Keratinocyte (primary cell): ENCODE measurements around the gene SLC1A2. TPM values are rescaled to one million over a fixed set of nuclear protein-coding genes. Genes with fewer than 3 reads are reported as not detected.
"Not testable (repeated sequence)": the region's sequence is repeated elsewhere in the genome, so short reads cannot be mapped to it uniquely, and the experiment has no call there.

Experiments used
- DNase-seq: peaks from one replicate; pipeline ENCODE4 v3.0.0-alpha.2; 2011; ENCODE audit warnings: low read depth, missing footprints, low spot score
- FAIRE-seq: peaks from 2 replicates; lab custom pipeline; 2011; peaks lifted over from hg19 to GRCh38; lab: Jason Lieb, UNC
- H2AFZ ChIP-seq: 2 replicates; pipeline ENCODE4 v1.6.0; 2012; ENCODE audit warnings: low read length, control low read depth, inconsistent platforms; ENCODE audit not compliant: control insufficient read depth
- H3K27ac ChIP-seq: 2 replicates; pipeline ENCODE4 v1.5.1; 2011; ENCODE audit warnings: low read length; ENCODE audit not compliant: control insufficient read depth, insufficient read depth
- H3K27me3 ChIP-seq: 3 replicates; pipeline ENCODE4 v1.6.0; 2011; ENCODE audit warnings: low read length; ENCODE audit not compliant: control insufficient read depth, insufficient read depth; ENCODE audit errors: extremely low read depth
- H3K36me3 ChIP-seq, 2 experiments: 2 replicates in 1 of 2; 3 replicates in 1 of 2; pipeline ENCODE4 v1.5.1; 2011; ENCODE audit warnings: low read length in 2 of 2, mild to moderate bottlenecking in 1 of 2; ENCODE audit not compliant: control insufficient read depth in 2 of 2, insufficient read depth in 2 of 2; ENCODE audit errors: extremely low read depth in 1 of 2
- H3K4me1 ChIP-seq: 3 replicates; pipeline ENCODE4 v1.5.1; 2011; ENCODE audit warnings: low read length; ENCODE audit not compliant: control insufficient read depth, insufficient read depth; ENCODE audit errors: extremely low read depth
- H3K4me2 ChIP-seq: 3 replicates; pipeline ENCODE4 v1.6.0; 2011; ENCODE audit warnings: low read depth, low read length; ENCODE audit not compliant: control insufficient read depth, insufficient read depth; ENCODE audit errors: extremely low read depth
- H3K4me3 ChIP-seq, 3 experiments: fragments of 200-600 bp in 1 of 3; sonication (generic) in 1 of 3; 2 replicates in 2 of 3; 3 replicates in 1 of 3; pipeline ENCODE4 v1.5.1; 2011 to 2016; ENCODE audit warnings: low read length in 3 of 3, mild to moderate bottlenecking in 3 of 3, control low read depth in 2 of 3, inconsistent platforms in 1 of 3, low read depth in 1 of 3, mixed read lengths in 1 of 3, mixed run types in 1 of 3, moderate library complexity in 1 of 3; ENCODE audit not compliant: control insufficient read depth in 2 of 3, insufficient read depth in 2 of 3; ENCODE audit errors: extremely low read depth in 1 of 3
- H3K79me2 ChIP-seq: 2 replicates; pipeline ENCODE4 v1.6.0; 2012; ENCODE audit warnings: low read length; ENCODE audit not compliant: control insufficient read depth, insufficient read depth
- H3K9ac ChIP-seq: 3 replicates; pipeline ENCODE4 v1.6.0; 2011; ENCODE audit warnings: low read length; ENCODE audit not compliant: control insufficient read depth, insufficient read depth; ENCODE audit errors: extremely low read depth
- H3K9me1 ChIP-seq: 3 replicates; pipeline ENCODE4 v1.6.0; 2011; ENCODE audit warnings: low read length; ENCODE audit not compliant: control insufficient read depth, insufficient read depth; ENCODE audit errors: extremely low read depth
- H3K9me3 ChIP-seq: 2 replicates; pipeline ENCODE4 v1.5.1; 2012; ENCODE audit warnings: low read depth, low read length; ENCODE audit not compliant: control insufficient read depth
- H4K20me1 ChIP-seq: 3 replicates; pipeline ENCODE4 v1.6.0; 2011; ENCODE audit warnings: low read length; ENCODE audit not compliant: control insufficient read depth, insufficient read depth; ENCODE audit errors: extremely low read depth
- CTCF ChIP-seq, 3 experiments: IDR thresholded peaks in 1 of 3; conservative IDR thresholded peaks in 1 of 3; optimal IDR thresholded peaks in 1 of 3; 2 replicates in 2 of 3; 3 replicates in 1 of 3; pipeline versions ENCODE3 to v1.5.1; 2011; ENCODE audit warnings: low read length in 3 of 3, mild to moderate bottlenecking in 3 of 3, moderate library complexity in 2 of 3, control low read depth in 1 of 3, inconsistent platforms in 1 of 3; ENCODE audit not compliant: insufficient read depth in 2 of 3; ENCODE audit errors: extremely low read depth in 1 of 3
- EZH2 ChIP-seq: IDR thresholded peaks from one replicate; pipeline ENCODE4 v1.6.1; 2012; ENCODE audit warnings: inconsistent platforms, mild to moderate bottlenecking, low read length, moderate library complexity
- dilution Hi-C: fragments of 300-500 bp; cut with MboI; formaldehyde crosslinking; loops from one replicate; pipeline ENCODE4 v1.7.0; 2020; ENCODE audit warnings: low sequenced_read_pairs; ENCODE audit not compliant: extremely low pct_ligation_motif_present
- polyA plus RNA-seq, 5 experiments: library from polyadenylated mRNA; depleted of rRNA in 3 of 5; stranded (reverse) in 3 of 5; stranded (forward) in 1 of 5; unstranded in 1 of 5; fragments of >200 nt; gene quantifications; 1 replicate in 1 of 5; 2 replicates in 3 of 5; 3 replicates in 1 of 5; pipeline versions ENCODE4 v1.2.1 to v1.2.3, GENCODE V29; 2011 to 2012; ENCODE audit warnings: missing spikeins in 2 of 5, low read depth in 1 of 5, low replicate concordance in 1 of 5

The SLC1A2 gene
- polyA plus RNA-seq, 1 donor (not counting 4 experiments of a cell fraction or from before 2014, with no cell fraction given), result under 0.01 TPM

- Histone ChIP-seq H2AFZ (no peak overlapping the region), H3K4me3 (no peak overlapping the region), H3K27ac (no peak overlapping the region), H3K79me2 (no peaks in the 10 kb centered on the region), H3K4me2 (no peak overlapping the region), H3K9me3 (no peaks in the 10 kb centered on the region), H3K9ac (no peak overlapping the region), H3K27me3 (no peaks in the 10 kb centered on the region), H3K4me1 (no peaks in the 10 kb centered on the region), H3K9me1 (no peaks in the 10 kb centered on the region), H4K20me1 (no peaks in the 10 kb centered on the region), H3K36me3 (peaks cover 34 to 56% of the 10 kb centered on the region in 2 experiments)
- no peak for TF ChIP-seq EZH2
- no peak for TF ChIP-seq CTCF (optimal IDR thresholded peaks at IDR 0.05 in 1 of 3, IDR thresholded peaks at IDR 0.05 in 1 of 3, conservative IDR thresholded peaks at IDR 0.05 in 1 of 3; ENCODE audit: extremely low read depth in 1 of 3, insufficient read depth in 2 of 3, low read length in 3 of 3)
- FAIRE-seq (no peak), DNase-seq (no peak)
- dilution Hi-C loops, result no loop called here
These were observed 191.6 kb downstream of the SLC1A2 start for GRCh38 chr11:35227576-35228327.

- FAIRE-seq, H3K79me2 ChIP-seq, H3K4me2 ChIP-seq, H2AFZ ChIP-seq, H4K20me1 ChIP-seq, H3K27me3 ChIP-seq, dilution Hi-C loops, DNase-seq, H3K9me1 ChIP-seq, H3K27ac ChIP-seq, H3K9me3 ChIP-seq, H3K4me3 ChIP-seq, H3K9ac ChIP-seq, H3K4me1 ChIP-seq: not testable (repeated sequence)
- peaks cover 38 to 64% of the 10 kb centered on the region in 2 experiments for H3K36me3 ChIP-seq
These were observed 192.6 kb downstream of the SLC1A2 start for GRCh38 chr11:35226756-35227155.
